ENCODE measurements around the gene C1orf122.

C1orf122 gene

GRCh38 chr1:37794372-37795339 lies 12.9 kb upstream of the C1orf122 start:
- Histone ChIP-seq H4K91ac (ENCODE audit: low read depth, low read length, poor library complexity) (no peak overlapping the region), H3K14ac (ENCODE audit: low read length) (no peak overlapping the region), H3K4me2 (ENCODE audit: insufficient read depth, low read length, poor library complexity, severe bottlenecking) (peak overlapping the region; percentile 98), H3K18ac (ENCODE audit: low read length) (no peak overlapping the region), H2AK5ac (ENCODE audit: low read depth, low read length) (no peak overlapping the region), H2BK15ac (ENCODE audit: low read length) (no peak overlapping the region), H3K36me3 (replicated peaks in 1 of 2; ENCODE audit: control insufficient read depth in 2 of 2, insufficient read depth in 2 of 2, low read length in 2 of 2) (peaks cover 0 to 30% of the 10 kb centered on the region in 2 donors), H3K4me3 (ENCODE audit: low read length in 2 of 2) (peak overlapping the region; percentile 12 to 83), H4K8ac (ENCODE audit: low read depth, low read length) (no peak overlapping the region), H3K9me3 (replicated peaks in 1 of 2; ENCODE audit: control insufficient read depth in 2 of 2, insufficient read depth in 1 of 2, low read depth in 1 of 2, low read length in 2 of 2) (no peaks in the 10 kb centered on the region), H2AFZ (ENCODE audit: low read length) (peak overlapping the region; percentile 100), H3K4me1 (ENCODE audit: control insufficient read depth in 2 of 2, insufficient read depth in 1 of 2, low read depth in 1 of 2, low read length in 2 of 2) (peaks cover 0 to 6% of the 10 kb centered on the region in 2 donors), H3K79me1 (ENCODE audit: low read depth, low read length) (peaks cover 3% of the 10 kb centered on the region), H2BK12ac (ENCODE audit: low read length) (no peak overlapping the region), H2BK5ac (ENCODE audit: low read length) (no peak overlapping the region), H2BK120ac (ENCODE audit: low read depth, low read length) (no peak overlapping the region), H3K27ac (replicated peaks; ENCODE audit: low read length) (no peak overlapping the region), H3K23ac (ENCODE audit: low read depth, low read length, poor library complexity) (peak overlapping the region; percentile 50), H3K9ac (ENCODE audit: low read depth, low read length, poor library complexity) (no peak overlapping the region), H3K27me3 (ENCODE audit: control insufficient read depth in 3 of 3, insufficient read depth in 3 of 3, low read depth in 1 of 3, low read length in 3 of 3) (peaks cover 6 to 41% (median 15%) of the 10 kb centered on the region in 3 experiments), H3K4ac (ENCODE audit: low read length) (no peak overlapping the region)
- WGBS, 2 donors (ENCODE audit: extremely low coverage in 2 of 2, insufficient read length in 2 of 2, insufficient replicate concordance in 1 of 2) = no CpG with 5 or more reads among the region's 59 CpGs
- DNase-seq (ENCODE audit: low spot score) = no peak

GRCh38 chr1:37795340-37796125 lies 12.1 kb upstream of the C1orf122 start:
- no peak overlapping the region for H3K9ac ChIP-seq (ENCODE audit: low read depth, low read length, poor library complexity)
- H3K27me3 ChIP-seq (ENCODE audit: control insufficient read depth in 3 of 3, insufficient read depth in 3 of 3, low read depth in 1 of 3, low read length in 3 of 3) = peaks cover 6 to 41% (median 8%) of the 10 kb centered on the region in 3 experiments
- peak overlapping the region; percentile 100 for H2AFZ ChIP-seq (ENCODE audit: low read length)
- no peak overlapping the region for H3K27ac ChIP-seq (replicated peaks; ENCODE audit: low read length)
- peak overlapping the region in 1 of 2 donors; percentile 83 for H3K4me3 ChIP-seq (ENCODE audit: low read length in 2 of 2)
- peaks cover 0 to 6% of the 10 kb centered on the region in 2 donors for H3K4me1 ChIP-seq (ENCODE audit: control insufficient read depth in 2 of 2, insufficient read depth in 1 of 2, low read depth in 1 of 2, low read length in 2 of 2)
- no peak overlapping the region for H4K91ac ChIP-seq (ENCODE audit: low read depth, low read length, poor library complexity)
- H3K9me3 ChIP-seq (replicated peaks in 1 of 2; ENCODE audit: control insufficient read depth in 2 of 2, insufficient read depth in 1 of 2, low read depth in 1 of 2, low read length in 2 of 2) = no peaks in the 10 kb centered on the region
- DNase-seq (ENCODE audit: low spot score) = peak; percentile 67
- H3K14ac ChIP-seq (ENCODE audit: low read length) = no peak overlapping the region
- no peak overlapping the region for H3K4me2 ChIP-seq (ENCODE audit: insufficient read depth, low read length, poor library complexity, severe bottlenecking)
- no peak overlapping the region for H3K4ac ChIP-seq (ENCODE audit: low read length)
- peaks cover 3% of the 10 kb centered on the region for H3K79me1 ChIP-seq (ENCODE audit: low read depth, low read length)
- H3K18ac ChIP-seq (ENCODE audit: low read length) = no peak overlapping the region
- no peak overlapping the region for H3K23ac ChIP-seq (ENCODE audit: low read depth, low read length, poor library complexity)
- H2BK12ac ChIP-seq (ENCODE audit: low read length) = no peak overlapping the region
- H3K36me3 ChIP-seq (replicated peaks in 1 of 2; ENCODE audit: control insufficient read depth in 2 of 2, insufficient read depth in 2 of 2, low read length in 2 of 2) = peaks cover 0 to 39% of the 10 kb centered on the region in 2 donors
- H2AK5ac ChIP-seq (ENCODE audit: low read depth, low read length) = no peak overlapping the region
- no peak overlapping the region for H4K8ac ChIP-seq (ENCODE audit: low read depth, low read length)
- H2BK120ac ChIP-seq (ENCODE audit: low read depth, low read length) = no peak overlapping the region
- H2BK15ac ChIP-seq (ENCODE audit: low read length) = no peak overlapping the region
- WGBS, 2 donors (ENCODE audit: extremely low coverage in 2 of 2, insufficient read length in 2 of 2, insufficient replicate concordance in 1 of 2) = no CpG with 5 or more reads among the region's 22 CpGs
- no peak overlapping the region for H2BK5ac ChIP-seq (ENCODE audit: low read length)

DNA sequence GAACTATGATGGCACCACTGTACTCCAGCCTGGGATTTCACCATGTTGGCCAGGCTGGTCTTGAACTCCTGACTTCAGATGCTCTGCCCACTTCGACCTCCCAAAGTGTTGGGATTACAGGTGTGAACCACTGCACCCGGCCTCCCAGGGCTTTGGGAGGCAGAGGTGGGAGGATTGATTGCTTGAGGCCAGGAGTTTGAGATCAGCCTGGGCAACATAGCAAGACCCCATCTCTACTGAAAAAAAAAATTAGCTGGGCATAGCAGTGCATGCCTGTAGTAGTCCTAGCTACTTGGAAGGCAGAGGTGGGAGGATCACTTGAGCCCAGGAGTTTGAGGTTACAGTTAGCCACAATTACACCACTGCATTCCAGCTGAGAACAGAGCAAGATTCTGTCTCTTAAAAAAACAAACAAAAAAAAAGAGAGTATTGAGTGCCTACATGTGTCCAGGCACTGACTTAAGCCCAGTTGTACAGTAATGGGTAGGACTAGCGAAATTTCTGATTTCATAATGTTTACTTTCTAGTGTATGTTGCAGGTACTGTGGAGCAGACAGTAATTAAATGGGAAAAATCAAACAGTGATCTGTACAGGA lies 9.7 kb upstream of the C1orf122 start:
- Histone ChIP-seq H2BK12ac (ENCODE audit: low read length) (no peak overlapping the region), H3K18ac (ENCODE audit: low read length) (no peak overlapping the region), H4K91ac (ENCODE audit: low read depth, low read length, poor library complexity) (no peak overlapping the region), H3K4ac (ENCODE audit: low read length) (no peak overlapping the region), H3K27me3 (ENCODE audit: control insufficient read depth in 3 of 3, insufficient read depth in 3 of 3, low read depth in 1 of 3, low read length in 3 of 3) (peaks cover 0 to 27% (median 4%) of the 10 kb centered on the region in 3 experiments), H3K36me3 (replicated peaks in 1 of 2; ENCODE audit: control insufficient read depth in 2 of 2, insufficient read depth in 2 of 2, low read length in 2 of 2) (peaks cover 4 to 59% of the 10 kb centered on the region in 2 donors), H3K9me3 (replicated peaks in 1 of 2; ENCODE audit: control insufficient read depth in 2 of 2, insufficient read depth in 1 of 2, low read depth in 1 of 2, low read length in 2 of 2) (no peaks in the 10 kb centered on the region), H2AK5ac (ENCODE audit: low read depth, low read length) (no peak overlapping the region), H3K4me2 (ENCODE audit: insufficient read depth, low read length, poor library complexity, severe bottlenecking) (no peak overlapping the region), H3K4me3 (ENCODE audit: low read length in 2 of 2) (no peak overlapping the region), H3K79me1 (ENCODE audit: low read depth, low read length) (peaks cover 3% of the 10 kb centered on the region), H3K9ac (ENCODE audit: low read depth, low read length, poor library complexity) (no peak overlapping the region), H2AFZ (ENCODE audit: low read length) (no peak overlapping the region), H4K8ac (ENCODE audit: low read depth, low read length) (no peak overlapping the region), H3K4me1 (ENCODE audit: control insufficient read depth in 2 of 2, insufficient read depth in 1 of 2, low read depth in 1 of 2, low read length in 2 of 2) (peaks cover 0 to 6% of the 10 kb centered on the region in 2 donors), H3K23ac (ENCODE audit: low read depth, low read length, poor library complexity) (no peak overlapping the region), H2BK120ac (ENCODE audit: low read depth, low read length) (no peak overlapping the region), H3K27ac (replicated peaks; ENCODE audit: low read length) (no peak overlapping the region), H2BK5ac (ENCODE audit: low read length) (no peak overlapping the region), H3K14ac (ENCODE audit: low read length) (no peak overlapping the region), H2BK15ac (ENCODE audit: low read length) (no peak overlapping the region)
- WGBS, 2 donors (ENCODE audit: extremely low coverage in 2 of 2, insufficient read length in 2 of 2, insufficient replicate concordance in 1 of 2) = no CpG with 5 or more reads among the region's 3 CpGs
- DNase-seq (ENCODE audit: low spot score) = no peak
